Measurements from ENCODE around the gene KAT5. TPM values are rescaled to one million over a fixed set of nuclear protein-coding genes. Genes with fewer than 3 reads are reported as not detected.
"Not testable (repeated sequence)": the region's sequence is repeated elsewhere in the genome, so short reads cannot be mapped to it uniquely, and the experiment has no call there.

The KAT5 gene
- total RNA-seq, 4 donors from 2014 or later = 40.0 to 69.4 (median 50.0) TPM

- no peak for DNase-seq
- TF ChIP-seq, protein P1, sequence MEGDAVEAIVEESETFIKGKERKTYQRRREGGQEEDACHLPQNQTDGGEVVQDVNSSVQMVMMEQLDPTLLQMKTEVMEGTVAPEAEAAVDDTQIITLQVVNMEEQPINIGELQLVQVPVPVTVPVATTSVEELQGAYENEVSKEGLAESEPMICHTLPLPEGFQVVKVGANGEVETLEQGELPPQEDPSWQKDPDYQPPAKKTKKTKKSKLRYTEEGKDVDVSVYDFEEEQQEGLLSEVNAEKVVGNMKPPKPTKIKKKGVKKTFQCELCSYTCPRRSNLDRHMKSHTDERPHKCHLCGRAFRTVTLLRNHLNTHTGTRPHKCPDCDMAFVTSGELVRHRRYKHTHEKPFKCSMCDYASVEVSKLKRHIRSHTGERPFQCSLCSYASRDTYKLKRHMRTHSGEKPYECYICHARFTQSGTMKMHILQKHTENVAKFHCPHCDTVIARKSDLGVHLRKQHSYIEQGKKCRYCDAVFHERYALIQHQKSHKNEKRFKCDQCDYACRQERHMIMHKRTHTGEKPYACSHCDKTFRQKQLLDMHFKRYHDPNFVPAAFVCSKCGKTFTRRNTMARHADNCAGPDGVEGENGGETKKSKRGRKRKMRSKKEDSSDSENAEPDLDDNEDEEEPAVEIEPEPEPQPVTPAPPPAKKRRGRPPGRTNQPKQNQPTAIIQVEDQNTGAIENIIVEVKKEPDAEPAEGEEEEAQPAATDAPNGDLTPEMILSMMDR (IDR thresholded peaks at IDR 0.05 in 4 of 5, conservative IDR thresholded peaks at IDR 0.05 in 1 of 5) = no peak
- no peaks in the 10 kb centered on the region for H3K4me1 ChIP-seq
- no peaks in the 10 kb centered on the region for H3K27me3 ChIP-seq
- H3K9me3 ChIP-seq = no peaks in the 10 kb centered on the region
- H3K36me3 ChIP-seq = no peaks in the 10 kb centered on the region
- intact Hi-C loops (cut with DNase I; ENCODE audit: low total_unique reads) (no loop called here), in situ Hi-C loops (cut with MboI; ENCODE audit: low sequenced_read_pairs in 4 of 4) (no loop called here)
- ATAC-seq = no peak
- H3K4me3 ChIP-seq = no peak overlapping the region
- H3K27ac ChIP-seq = no peak overlapping the region
Measured at GRCh38 chr11:65699306-65699705, 12.7 kb upstream of the KAT5 start.

DNA sequence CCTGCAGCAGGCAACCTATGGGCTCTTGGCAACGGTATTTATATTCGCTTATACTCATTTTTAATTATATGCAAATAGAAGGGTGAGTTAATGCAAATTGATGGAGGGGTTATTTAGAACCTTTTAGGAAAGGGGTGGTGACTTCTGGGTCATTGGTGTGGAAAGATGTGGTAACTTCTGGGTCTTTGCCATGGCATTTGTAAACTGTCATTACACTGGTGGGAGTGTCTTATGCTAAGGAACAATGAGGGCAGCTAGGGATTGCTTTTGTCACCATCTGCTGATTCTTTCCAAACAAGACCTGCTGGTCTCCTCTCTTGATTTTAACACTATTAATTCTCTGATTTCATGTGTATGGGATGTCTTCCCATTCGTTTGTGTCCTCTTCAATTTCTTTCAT is 11.7 kb upstream of the KAT5 start:
- in situ Hi-C loops (cut with MboI; ENCODE audit: low sequenced_read_pairs in 4 of 4) = loop anchor here in 2 of 4 donors (25.0 kb wide), 1 partner anchor 287 kb away; no protein-coding TSS in a partner anchor
- Histone ChIP-seq H3K4me3 (no peak overlapping the region), H3K27ac (no peak overlapping the region), H3K27me3 (no peaks in the 10 kb centered on the region), H3K36me3 (no peaks in the 10 kb centered on the region), H3K4me1 (no peaks in the 10 kb centered on the region), H3K9me3 (no peaks in the 10 kb centered on the region)
- no peak for ATAC-seq
- TF ChIP-seq, protein P1 (IDR thresholded peaks at IDR 0.05 in 4 of 5, conservative IDR thresholded peaks at IDR 0.05 in 1 of 5) = no peak
- TF ChIP-seq POLR2A (IDR thresholded peaks at IDR 0.05) = no peak
- intact Hi-C loops (cut with DNase I; ENCODE audit: low total_unique reads) = no loop called here
- DNase-seq = no peak

GRCh38 chr11:65701686-65702085 is 10.4 kb upstream of the KAT5 start:
- intact Hi-C loops (cut with DNase I; ENCODE audit: low total_unique reads) = no loop called here
- ATAC-seq (no peak), DNase-seq (no peak)
- no peaks in the 10 kb centered on the region for H3K27me3 ChIP-seq
- H3K27ac ChIP-seq = no peak overlapping the region
- peaks cover 0 to 4% of the 10 kb centered on the region in 2 donors for H3K4me1 ChIP-seq
- TF ChIP-seq POLR2A (IDR thresholded peaks at IDR 0.05) = no peak
- TF ChIP-seq, protein P1 (IDR thresholded peaks at IDR 0.05 in 4 of 5, conservative IDR thresholded peaks at IDR 0.05 in 1 of 5) = no peak
- H3K9me3 ChIP-seq = no peaks in the 10 kb centered on the region
- no peaks in the 10 kb centered on the region for H3K36me3 ChIP-seq
- no peak overlapping the region for H3K4me3 ChIP-seq
- in situ Hi-C loops (cut with MboI; ENCODE audit: low sequenced_read_pairs in 4 of 4) = loop anchor here in 2 of 4 donors (25.0 kb wide), 1 partner anchor 286 kb away; no protein-coding TSS in a partner anchor

- ATAC-seq = no peak
- Histone ChIP-seq H3K27ac (no peak overlapping the region), H3K4me3 (no peak overlapping the region), H3K9me3 (no peaks in the 10 kb centered on the region), H3K27me3 (no peaks in the 10 kb centered on the region), H3K4me1 (peaks cover 0 to 4% of the 10 kb centered on the region in 2 donors), H3K36me3 (no peaks in the 10 kb centered on the region)
- in situ Hi-C loops (cut with MboI; ENCODE audit: low sequenced_read_pairs in 4 of 4) = loop anchor here in 2 of 4 donors (25.0 kb wide), 1 partner anchor 283 kb away; no protein-coding TSS in a partner anchor
- no peak for DNase-seq
- intact Hi-C loops (cut with DNase I; ENCODE audit: low total_unique reads) = no loop called here
- TF ChIP-seq, protein P1 (IDR thresholded peaks at IDR 0.05 in 4 of 5, conservative IDR thresholded peaks at IDR 0.05 in 1 of 5) = no peak
- no peak for TF ChIP-seq POLR2A (IDR thresholded peaks at IDR 0.05)
Measured at GRCh38 chr11:65703846-65704245, 8.2 kb upstream of the KAT5 start.

DNA sequence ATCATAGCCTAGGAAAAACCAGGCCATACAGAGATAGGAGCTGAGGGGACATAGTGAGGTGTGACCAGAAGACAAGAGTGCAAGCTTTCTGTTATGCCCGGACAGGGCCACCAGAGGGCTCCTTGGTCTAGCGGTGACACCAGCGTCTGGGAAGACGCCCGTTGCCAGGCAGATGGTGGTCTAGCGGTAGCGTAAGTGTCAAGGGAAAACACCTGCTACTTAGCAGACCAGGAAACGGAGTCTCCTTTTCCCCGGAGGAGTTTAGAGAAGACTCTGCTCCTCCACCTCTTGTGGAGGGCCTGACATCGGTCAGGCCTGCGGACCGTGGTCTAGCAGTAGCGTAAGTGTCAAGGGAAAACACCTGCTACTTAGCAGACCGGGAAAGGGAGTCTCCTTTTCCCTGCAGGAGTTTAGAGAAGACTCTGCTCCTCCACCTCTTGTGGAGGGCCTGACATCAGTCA is 5.7 kb upstream of the KAT5 start:
- not testable (repeated sequence) for H3K4me1 ChIP-seq, H3K27me3 ChIP-seq, H3K9me3 ChIP-seq, H3K36me3 ChIP-seq
- ATAC-seq = peak in 1 of 2 donors; percentile 18
- intact Hi-C loops (cut with DNase I; ENCODE audit: low total_unique reads) = loop anchor here (1.0 kb wide), 2 partner anchors 112 to 283 kb away; no protein-coding TSS in a partner anchor
- Histone ChIP-seq H3K4me3 (peak overlapping the region; percentile 40 to 47 (median 41)), H3K27ac (peak overlapping the region in 2 of 4 donors; percentile 24 to 42)
- in situ Hi-C loops (cut with MboI; ENCODE audit: low sequenced_read_pairs in 4 of 4) = loop anchor here in 3 of 4 donors (5.0 to 25.0 kb wide), 2 partner anchors 116 to 281 kb away; no protein-coding TSS in a partner anchor
- peak; percentile 27 to 75 for DNase-seq
- TF ChIP-seq, protein P1 (IDR thresholded peaks at IDR 0.05 in 4 of 5, conservative IDR thresholded peaks at IDR 0.05 in 1 of 5) = peak; percentile 71 to 85 (median 73)

- ATAC-seq; H3K4me3 ChIP-seq; H3K27me3 ChIP-seq; H3K9me3 ChIP-seq; H3K27ac ChIP-seq; DNase-seq; intact Hi-C loops (cut with DNase I; ENCODE audit: low total_unique reads); H3K36me3 ChIP-seq: not testable (repeated sequence)
- peaks cover 6 to 11% of the 10 kb centered on the region in 2 donors for H3K4me1 ChIP-seq
- in situ Hi-C loops (cut with MboI; ENCODE audit: low sequenced_read_pairs in 4 of 4) = loop anchor here in 3 of 4 donors (5.0 to 25.0 kb wide), 2 partner anchors 115 to 280 kb away; no protein-coding TSS in a partner anchor
Measured at GRCh38 chr11:65707002-65707401, 5.0 kb upstream of the KAT5 start.
